B cell (primary cell): Measurements from ENCODE around the gene SLAMF9. TPM values are rescaled to one million over a fixed set of nuclear protein-coding genes. Genes with fewer than 3 reads are reported as not detected.

Experiments
- ATAC-seq: fragments of 200-7000 bp; cut with Tn5 transposase; one replicate; pipeline ENCODE4 v1.10.0; 2021; ENCODE audit warnings: low read depth, mild to moderate bottlenecking, moderate number of reproducible peaks, moderate library complexity
- CTCF ChIA-PET: fragments of 350-600 bp; sonication (Branson Sonifier 250); formaldehyde crosslinking; loops from one replicate; lab custom pipeline; 2021; ENCODE audit warnings: antibody characterized with exemption, inconsistent platforms; lab: Charles Lee
- POLR2A ChIA-PET: fragments of 350-600 bp; sonication (Branson Sonifier 250); formaldehyde crosslinking; loops from one replicate; lab custom pipeline; 2021; ENCODE audit warnings: antibody characterized with exemption; lab: Charles Lee
- DNase-seq: peaks from one replicate; pipeline ENCODE4 v3.0.0; 2013
- H2AFZ ChIP-seq: 2 replicates; pipeline ENCODE4 v1.6.1; 2012; ENCODE audit warnings: mild to moderate bottlenecking, low read depth, low read length; ENCODE audit not compliant: insufficient read depth, poor library complexity, severe bottlenecking
- H3K27ac ChIP-seq, 2 donors: 1 replicate in 1 of 2; 2 replicates in 1 of 2; pipeline ENCODE4 v1.5.1; 2012 to 2013; ENCODE audit warnings: low read length in 2 of 2, mild to moderate bottlenecking in 2 of 2, moderate library complexity in 1 of 2
- H3K27me3 ChIP-seq, 4 experiments: fragments of 200-600 bp in 1 of 4; sonication (generic) in 1 of 4; replicated peaks in 1 of 4; 1 replicate in 2 of 4; 2 replicates in 2 of 4; pipeline versions ENCODE4 v1.6.1 to v1.7.0; 2013 to 2016; ENCODE audit warnings: low read length in 3 of 4, mild to moderate bottlenecking in 2 of 4, mixed read lengths in 1 of 4, moderate library complexity in 1 of 4; ENCODE audit not compliant: insufficient read depth in 4 of 4, control insufficient read depth in 3 of 4; ENCODE audit errors: control extremely low read depth in 1 of 4
- H3K36me3 ChIP-seq, 2 experiments: replicated peaks in 1 of 2; 1 replicate in 1 of 2; 2 replicates in 1 of 2; pipeline versions ENCODE4 v1.6.1 to v1.7.1; 2013; ENCODE audit warnings: low read length in 1 of 2; ENCODE audit not compliant: insufficient read depth in 2 of 2, control insufficient read depth in 1 of 2; ENCODE audit errors: control extremely low read depth in 1 of 2, extremely low read depth in 1 of 2
- H3K4me1 ChIP-seq, 2 donors: fragments of 200-600 bp in 1 of 2; sonication (generic) in 1 of 2; 1 replicate in 1 of 2; 2 replicates in 1 of 2; pipeline versions ENCODE4 v1.5.1 to v1.6.1; 2013 to 2017; ENCODE audit warnings: low read length in 2 of 2; ENCODE audit not compliant: control insufficient read depth in 2 of 2, insufficient read depth in 2 of 2
- H3K4me2 ChIP-seq: replicated peaks from 2 replicates; pipeline ENCODE3; 2012; ENCODE audit warnings: mild to moderate bottlenecking, low read depth, low read length; ENCODE audit not compliant: poor library complexity, severe bottlenecking
- H3K4me3 ChIP-seq, 5 experiments: fragments of 200-600 bp in 1 of 5; sonication (generic) in 1 of 5; 1 replicate in 3 of 5; 2 replicates in 2 of 5; pipeline versions ENCODE4 v1.5.1 to v1.7.0; 2011 to 2016; ENCODE audit warnings: low read length in 4 of 5, mild to moderate bottlenecking in 4 of 5, low read depth in 2 of 5, control low read depth in 1 of 5, moderate library complexity in 1 of 5; ENCODE audit not compliant: insufficient read depth in 1 of 5; ENCODE audit errors: control extremely low read depth in 1 of 5, extremely low read depth in 1 of 5
- H3K79me2 ChIP-seq: fragments of 200-600 bp; sonication (generic); one replicate; pipeline ENCODE4 v1.6.0; 2016; ENCODE audit warnings: low read length; ENCODE audit not compliant: control insufficient read depth, insufficient read depth
- H3K9ac ChIP-seq: fragments of 200-600 bp; sonication (generic); 2 replicates; pipeline ENCODE4 v1.6.1; 2017; ENCODE audit warnings: mild to moderate bottlenecking, low read length, moderate library complexity
- H3K9me3 ChIP-seq, 3 donors: one replicate each; pipeline versions ENCODE4 v1.6.1 to v1.7.1; 2013; ENCODE audit warnings: low read length in 2 of 3; ENCODE audit not compliant: control insufficient read depth in 2 of 3, insufficient read depth in 1 of 3; ENCODE audit errors: control extremely low read depth in 1 of 3
- H4K20me1 ChIP-seq: 2 replicates; pipeline ENCODE4 v1.6.0; 2012; ENCODE audit warnings: mild to moderate bottlenecking, low read length; ENCODE audit not compliant: insufficient read depth, control insufficient read depth, poor library complexity, severe bottlenecking
- H3K27ac Mint-ChIP-seq: one replicate; pipeline ENCODE4 v1.8.0; 2021; ENCODE audit warnings: mixed read lengths
- H3K27me3 Mint-ChIP-seq: one replicate; pipeline ENCODE4 v1.8.0; 2021; ENCODE audit warnings: mixed read lengths
- H3K4me1 Mint-ChIP-seq: one replicate; pipeline ENCODE4 v1.8.0; 2021; ENCODE audit warnings: mixed read lengths
- H3K4me3 Mint-ChIP-seq: one replicate; pipeline ENCODE4 v1.8.0; 2021; ENCODE audit warnings: mixed read lengths
- H3K9me3 Mint-ChIP-seq: one replicate; pipeline ENCODE4 v1.8.0; 2022; ENCODE audit warnings: mixed read lengths; ENCODE audit not compliant: insufficient read depth
- EZH2 ChIP-seq: IDR thresholded peaks from 2 replicates; pipeline ENCODE4 v1.6.1; 2012; ENCODE audit warnings: borderline replicate concordance, low read depth, mild to moderate bottlenecking, moderate library complexity, low read length; ENCODE audit not compliant: insufficient read depth, poor library complexity, severe bottlenecking
- WGBS: methylation state at CpG from one replicate; pipeline ENCODE4 v1.1.5; 2013; ENCODE audit warnings: missing lambda C conversion rate; ENCODE audit not compliant: insufficient coverage; 5-methylcytosine and 5-hydroxymethylcytosine counted together
- intact Hi-C: fragments of 100-400 bp; cut with micrococcal nuclease; formaldehyde crosslinking; loops from one replicate; pipeline ENCODE4 v1.10.0; 2022
- polyA plus RNA-seq: library from polyadenylated mRNA; depleted of rRNA; stranded (reverse); fragments of >200 nt; gene quantifications from 2 replicates; pipeline ENCODE4 v1.2.3, GENCODE V29; 2012
- total RNA-seq, 2 donors: library from RNA; stranded (reverse); fragments of 120-200 nt in 1 of 2; gene quantifications; 1 replicate in 1 of 2; 2 replicates in 1 of 2; pipeline versions ENCODE4 v1.2.3 to v1.2.4, GENCODE V29; 2013 to 2022
- TF ChIP-seq, protein P1 (sequence below): fragments of 200-600 bp; IDR thresholded peaks from one replicate; pipeline ENCODE4 v1.8.0; 2022; ENCODE audit warnings: antibody characterized with exemption, mild to moderate bottlenecking

The SLAMF9 gene
- total and polyA plus RNA-seq, 2 donors (not counting 1 experiment from before 2014, with no cell fraction given) = not detected

DNA sequence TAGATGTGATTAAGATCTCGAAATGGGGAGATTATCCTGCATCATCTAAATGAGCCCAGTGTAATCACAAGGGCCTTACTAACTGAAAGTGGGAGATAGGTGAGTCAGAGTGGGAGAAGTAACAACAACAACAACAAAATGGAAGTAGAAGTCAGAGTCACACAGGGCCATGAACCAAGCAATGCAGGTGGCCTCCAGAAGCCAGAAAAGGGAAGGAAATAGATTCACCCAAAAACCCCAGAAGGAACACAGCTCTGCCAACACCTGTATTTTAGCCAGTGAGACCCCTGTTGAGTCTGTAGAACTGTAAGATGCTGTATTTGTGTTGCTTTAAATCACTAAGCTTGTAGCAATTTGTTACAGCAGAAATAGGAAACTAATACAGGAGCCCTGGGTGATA lies 32.8 kb downstream of the SLAMF9 start:
- ATAC-seq = peak; percentile 21
- peak overlapping the region; percentile 98 to 100 for H3K27ac ChIP-seq
- H3K36me3 ChIP-seq = peaks cover 4 to 52% of the 10 kb centered on the region in 2 experiments
- H3K4me1 ChIP-seq = peaks cover 42 to 57% of the 10 kb centered on the region in 2 donors
- H3K9ac ChIP-seq = peak overlapping the region; percentile 97
- ChIA-PET POLR2A (interaction anchor here (1.0 to 1.6 kb wide), 2 partner anchors 25 to 67 kb away, joined by 3 read pairs; partner anchors contain the start of gene IGSF9), CTCF (interaction anchor here (0.8 to 8.7 kb wide), 6 partner anchors 9 to 122 kb away, joined by 3 to 81 read pairs (median 10); no protein-coding TSS in a partner anchor)
- no peak overlapping the region for H2AFZ ChIP-seq
- TF ChIP-seq, protein P1, sequence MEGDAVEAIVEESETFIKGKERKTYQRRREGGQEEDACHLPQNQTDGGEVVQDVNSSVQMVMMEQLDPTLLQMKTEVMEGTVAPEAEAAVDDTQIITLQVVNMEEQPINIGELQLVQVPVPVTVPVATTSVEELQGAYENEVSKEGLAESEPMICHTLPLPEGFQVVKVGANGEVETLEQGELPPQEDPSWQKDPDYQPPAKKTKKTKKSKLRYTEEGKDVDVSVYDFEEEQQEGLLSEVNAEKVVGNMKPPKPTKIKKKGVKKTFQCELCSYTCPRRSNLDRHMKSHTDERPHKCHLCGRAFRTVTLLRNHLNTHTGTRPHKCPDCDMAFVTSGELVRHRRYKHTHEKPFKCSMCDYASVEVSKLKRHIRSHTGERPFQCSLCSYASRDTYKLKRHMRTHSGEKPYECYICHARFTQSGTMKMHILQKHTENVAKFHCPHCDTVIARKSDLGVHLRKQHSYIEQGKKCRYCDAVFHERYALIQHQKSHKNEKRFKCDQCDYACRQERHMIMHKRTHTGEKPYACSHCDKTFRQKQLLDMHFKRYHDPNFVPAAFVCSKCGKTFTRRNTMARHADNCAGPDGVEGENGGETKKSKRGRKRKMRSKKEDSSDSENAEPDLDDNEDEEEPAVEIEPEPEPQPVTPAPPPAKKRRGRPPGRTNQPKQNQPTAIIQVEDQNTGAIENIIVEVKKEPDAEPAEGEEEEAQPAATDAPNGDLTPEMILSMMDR = no peak
- no peak for TF ChIP-seq EZH2
- peak overlapping the region; percentile 81 to 100 (median 99) for H3K4me3 ChIP-seq
- Mint-ChIP-seq H3K4me3 (peak overlapping the region; percentile 96), H3K4me1 (peaks cover 65% of the 10 kb centered on the region), H3K27me3 (no peaks in the 10 kb centered on the region), H3K9me3 (no peaks in the 10 kb centered on the region), H3K27ac (peak overlapping the region; percentile 99)
- peaks cover 67% of the 10 kb centered on the region for H3K79me2 ChIP-seq
- intact Hi-C loops = loop anchor here (5.0 to 10.0 kb wide), 3 partner anchors 176 to 1824 kb away; partner anchors contain the start of genes DUSP12, IGSF8 and USF1
- H3K9me3 ChIP-seq = peaks cover 0 to 4% (median 0%) of the 10 kb centered on the region in 3 donors
- H3K27me3 ChIP-seq = no peaks in the 10 kb centered on the region
- peaks cover 38% of the 10 kb centered on the region for H4K20me1 ChIP-seq
- no CpG with 5 or more reads among the region's 1 CpG for WGBS
- H3K4me2 ChIP-seq = peak overlapping the region; percentile 99
- DNase-seq = peak; percentile 90

DNA sequence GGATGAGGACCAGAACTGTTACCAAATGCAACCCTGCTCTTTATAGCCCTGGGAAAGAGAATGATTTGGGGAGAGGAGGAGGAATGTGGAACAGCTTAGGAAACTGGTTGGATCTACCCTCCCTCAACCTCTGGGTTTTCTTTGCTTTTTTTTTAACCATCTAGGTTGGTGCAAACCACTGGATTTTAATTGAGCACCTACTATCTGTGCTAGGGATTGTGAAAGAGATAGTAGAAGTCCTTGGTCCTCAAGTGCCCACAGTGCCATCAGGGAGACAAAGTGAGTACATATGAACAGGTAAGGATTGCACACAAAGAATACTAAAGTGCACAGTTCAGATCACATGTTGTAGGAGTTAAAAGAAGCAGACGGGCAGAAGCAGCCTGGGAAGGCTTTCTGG lies 33.4 kb downstream of the SLAMF9 start:
- Histone ChIP-seq H4K20me1 (peaks cover 38% of the 10 kb centered on the region), H3K4me3 (peak overlapping the region in 2 of 5 experiments; percentile 12 to 81), H2AFZ (no peak overlapping the region), H3K4me2 (peak overlapping the region; percentile 99), H3K27ac (peak overlapping the region; percentile 98 to 100), H3K9me3 (peaks cover 0 to 4% (median 0%) of the 10 kb centered on the region in 3 donors), H3K4me1 (peaks cover 36 to 51% of the 10 kb centered on the region in 2 donors), H3K27me3 (no peaks in the 10 kb centered on the region), H3K9ac (peak overlapping the region; percentile 97), H3K79me2 (peaks cover 61% of the 10 kb centered on the region), H3K36me3 (peaks cover 4 to 52% of the 10 kb centered on the region in 2 experiments)
- ChIA-PET POLR2A (interaction anchor here (1.6 kb wide), 1 partner anchor 25 kb away, joined by 3 read pairs; the partner anchor contains the start of gene IGSF9), CTCF (interaction anchor here (1.3 to 8.7 kb wide), 4 partner anchors 13 to 87 kb away, joined by 7 to 81 read pairs (median 44); no protein-coding TSS in a partner anchor)
- no peaks in the 10 kb centered on the region for H3K9me3 Mint-ChIP-seq
- no CpG with 5 or more reads among the region's 1 CpG for WGBS
- H3K27me3 Mint-ChIP-seq = no peaks in the 10 kb centered on the region
- peak overlapping the region; percentile 99 for H3K27ac Mint-ChIP-seq
- intact Hi-C loops = loop anchor here (5.0 to 10.0 kb wide), 3 partner anchors 177 to 1824 kb away; partner anchors contain the start of genes DUSP12, IGSF8 and USF1
- H3K4me3 Mint-ChIP-seq = peak overlapping the region; percentile 96
- DNase-seq (peak; percentile 32), ATAC-seq (no peak)
- peaks cover 66% of the 10 kb centered on the region for H3K4me1 Mint-ChIP-seq
- TF ChIP-seq, protein P1 = no peak
- no peak for TF ChIP-seq EZH2
